GM19238 (cell line): Measurements from ENCODE around the gene FAM81A.

Experiments used
- DNase-seq: peaks from one replicate; pipeline ENCODE4 v3.0.0; 2011; ENCODE audit warnings: low spot score; ENCODE audit not compliant: insufficient read length

FAM81A gene

GRCh38 chr15:59571606-59572005 is 133.6 kb downstream of the FAM81A start:
- DNase-seq = no peak
